HG03064 (cell line): ENCODE data around the gene MS4A14.
A peak's percentile ranks its signal among the peaks of the same experiment; 100 is the strongest.
"Not testable (repeated sequence)": the region's sequence is repeated elsewhere in the genome, so short reads cannot be mapped to it uniquely, and the experiment has no call there.

Source experiments
- ATAC-seq: cut with Tn5 transposase; IDR thresholded peaks from one replicate; pipeline ENCODE4 v1.9.1; 2021; ENCODE audit warnings: low read depth; ENCODE audit not compliant: unreplicated experiment

The MS4A14 gene

GRCh38 chr11:60396382-60396781 lies at the start of gene MS4A14:
Gene MS4A14 (plus strand): TSS chr11:60396459. CDS start chr11:60396579, 120 bp downstream.
- ATAC-seq, result peak; percentile 23

GRCh38 chr11:60347084-60347797 lies 49.0 kb upstream of the MS4A14 start:
- ATAC-seq, result no peak

GRCh38 chr11:60348116-60348515 lies 48.1 kb upstream of the MS4A14 start:
- no peak for ATAC-seq

- no peak for ATAC-seq
Observed at GRCh38 chr11:60349990-60350389, 46.3 kb upstream of the MS4A14 start.

- no peak for ATAC-seq
Observed at GRCh38 chr11:60357771-60358170, 38.5 kb upstream of the MS4A14 start.

- no peak for ATAC-seq
Observed at GRCh38 chr11:60360621-60361020, 35.6 kb upstream of the MS4A14 start.

- ATAC-seq, result no peak
Observed at GRCh38 chr11:60362241-60362640, 34.0 kb upstream of the MS4A14 start.

GRCh38 chr11:60363542-60364470 lies 32.5 kb upstream of the MS4A14 start:
- peak; percentile 44 for ATAC-seq

- not testable (repeated sequence) for ATAC-seq
Observed at GRCh38 chr11:60366262-60366904, 29.9 kb upstream of the MS4A14 start.

GRCh38 chr11:60367009-60367408 lies 29.2 kb upstream of the MS4A14 start:
- ATAC-seq, result peak; percentile 70

- ATAC-seq, result no peak
Observed at GRCh38 chr11:60367896-60368295, 28.4 kb upstream of the MS4A14 start.

- ATAC-seq, result no peak
Observed at GRCh38 chr11:60370252-60370810, 25.9 kb upstream of the MS4A14 start.

GRCh38 chr11:60370811-60371298 lies 25.4 kb upstream of the MS4A14 start:
- no peak for ATAC-seq

GRCh38 chr11:60371386-60371785 lies 24.9 kb upstream of the MS4A14 start:
- ATAC-seq, result no peak

GRCh38 chr11:60371854-60372253 lies 24.4 kb upstream of the MS4A14 start:
- ATAC-seq, result no peak

GRCh38 chr11:60372767-60373166 lies 23.5 kb upstream of the MS4A14 start:
- no peak for ATAC-seq

- ATAC-seq, result no peak
Observed at GRCh38 chr11:60375316-60375715, 20.9 kb upstream of the MS4A14 start.

- no peak for ATAC-seq
Observed at GRCh38 chr11:60376601-60377000, 19.7 kb upstream of the MS4A14 start.

GRCh38 chr11:60377401-60378136 lies 18.7 kb upstream of the MS4A14 start:
- no peak for ATAC-seq

- ATAC-seq, result peak; percentile 89
Observed at GRCh38 chr11:60378354-60378753, 17.9 kb upstream of the MS4A14 start, which contains the start of gene MS4A7. Gene MS4A7 (plus strand): TSS chr11:60378532. CDS start chr11:60383142, 4,610 bp downstream.
